ENCODE measurements around the gene TBL1XR1. TPM values are rescaled to one million over a fixed set of nuclear protein-coding genes. Genes with fewer than 3 reads are reported as not detected.

Gene TBL1XR1
- total and polyA plus RNA-seq, 2 of the 4 experiments (the other 2 are of a cell fraction), result 25.2 to 170 TPM

- in situ Hi-C loops (cut with MboI; ENCODE audit: low sequenced_read_pairs), result loop anchor here (5.0 kb wide), 2 partner anchors 163 to 268 kb away; no protein-coding TSS in a partner anchor
- no peak overlapping the region for H3K4me2 ChIP-seq (ENCODE audit: low read depth, low read length)
Measured at GRCh38 chr3:177199206-177199760, 2.0 kb upstream of the TBL1XR1 start.

More at GRCh38 chr3:177199206-177199760, 2.0 kb upstream of the TBL1XR1 start:
- Histone ChIP-seq H3K27ac (ENCODE audit: insufficient read depth, low read length) (no peak overlapping the region), H4K8ac (ENCODE audit: low read depth in 2 of 2, low read length in 2 of 2) (no peak overlapping the region), H3K23ac (ENCODE audit: low read depth, low read length) (no peak overlapping the region), H3K27me3 (ENCODE audit: control insufficient read depth, insufficient read depth, low read length) (no peaks in the 10 kb centered on the region), H3K36me3 (ENCODE audit: control insufficient read depth, insufficient read depth, low read length) (no peaks in the 10 kb centered on the region), H2AFZ (replicated peaks; ENCODE audit: low read length, poor library complexity) (no peak overlapping the region), H3K4me1 (ENCODE audit: control insufficient read depth, insufficient read depth, low read length) (peaks cover 7% of the 10 kb centered on the region), H3K9me3 (ENCODE audit: control insufficient read depth, insufficient read depth, low read length) (no peaks in the 10 kb centered on the region), H3K4me3 (ENCODE audit: insufficient read depth, low read depth, low read length) (no peak overlapping the region), H3K14ac (replicated peaks; ENCODE audit: low read depth, low read length) (no peak overlapping the region), H3K9ac (ENCODE audit: low read depth, low read length) (no peak overlapping the region), H2BK20ac (ENCODE audit: low read depth, low read length) (0 out of 2 replicates have a peak overlapping the region, but pooled peaks have one; percentile 34), H3K18ac (ENCODE audit: low read depth, low read length) (no peak overlapping the region), H3K4ac (ENCODE audit: low read depth, low read length) (0 out of 2 replicates have a peak overlapping the region, but pooled peaks have one; percentile 35), H4K20me1 (ENCODE audit: insufficient read depth, low read length) (peaks cover 6% of the 10 kb centered on the region; the same call in 1 of the 2 replicates), H2BK120ac (ENCODE audit: low read depth, low read length) (peak overlapping the region; percentile 9; the same call in 1 of the 2 replicates), H4K91ac (ENCODE audit: insufficient read depth, low read depth, low read length) (no peak overlapping the region), H2AK9ac (replicated peaks; ENCODE audit: low read depth, low read length, poor library complexity) (peak overlapping the region; percentile 26), H2BK5ac (ENCODE audit: low read depth, low read length, poor library complexity, severe bottlenecking) (no peak overlapping the region), H2BK15ac (ENCODE audit: low read depth, low read length) (0 out of 3 replicates have a peak overlapping the region, but pooled peaks have one; percentile 35), H3K9me1 (ENCODE audit: insufficient read depth, low read length) (peaks cover 3% of the 10 kb centered on the region; the same call in 1 of the 2 replicates), H3K56ac (ENCODE audit: extremely low read depth, insufficient read depth, low read length) (no peak overlapping the region), H4K5ac (ENCODE audit: low read depth, low read length) (no peak overlapping the region), H3K79me1 (ENCODE audit: low read depth in 1 of 2, low read length in 2 of 2) (peaks cover 3% of the 10 kb centered on the region in 2 experiments; a peak in 1 of 4 replicates), H2AK5ac (ENCODE audit: low read depth, low read length) (0 out of 2 replicates have a peak overlapping the region, but pooled peaks have one; percentile 13)
- dilution Hi-C loops (cut with HindIII; ENCODE audit: low sequenced_read_pairs, unreplicated experiment), result no loop called here
- CTCF ChIA-PET, result no interaction called here
- no peak for ATAC-seq (ENCODE audit: low read depth)
- no peak for DNase-seq
- BruUV-seq (replicated peaks), result no TSS peak
- POLR2A ChIA-PET (ENCODE audit: unreplicated experiment), result no interaction called here
- intact Hi-C loops (cut with micrococcal nuclease), result loop anchor here (5.0 to 10.0 kb wide), 5 partner anchors 263 to 708 kb away; no protein-coding TSS in a partner anchor
- TF ChIP-seq RCOR1 (IDR thresholded peaks at IDR 0.05; ENCODE audit: insufficient replicate concordance, low read length), result no peak
- no peak for TF ChIP-seq MAFK (IDR thresholded peaks at IDR 0.05; ENCODE audit: low read depth, low read length)
- TF ChIP-seq USF2 (IDR thresholded peaks at IDR 0.05; ENCODE audit: low read depth, low read length), result no peak
- no peak for TF ChIP-seq ELK1 (IDR thresholded peaks at IDR 0.05; ENCODE audit: borderline replicate concordance, low read depth, low read length)
- 90% methylated on average over 2 of the region's 6 CpGs; no CpG with 5 or more reads in 1 of the 2 experiments for WGBS, 2 experiments (ENCODE audit: extremely low coverage in 2 of 2, insufficient read length in 1 of 2)

Measured in IMR-90 (cell line).